OCI-LY7 (cell line): ENCODE measurements around the gene TEAD2.

ENCODE experiments used
- EZH2phosphoT487 ChIP-seq: fragments of 200-600 bp; sonication (generic); IDR thresholded peaks from 2 replicates; pipeline ENCODE4 v1.6.1; 2018; ENCODE audit warnings: low read depth, borderline replicate concordance, mild to moderate bottlenecking, mixed run types, antibody characterized with exemption, low read length, moderate library complexity, mixed read lengths
- TF ChIP-seq, protein P1 (sequence below): fragments of 200-600 bp; sonication (generic); conservative IDR thresholded peaks from 2 replicates; pipeline ENCODE4 v1.5.1; 2014; ENCODE audit warnings: mild to moderate bottlenecking, antibody characterized with exemption, low read length, moderate library complexity, mixed read lengths

DNA sequence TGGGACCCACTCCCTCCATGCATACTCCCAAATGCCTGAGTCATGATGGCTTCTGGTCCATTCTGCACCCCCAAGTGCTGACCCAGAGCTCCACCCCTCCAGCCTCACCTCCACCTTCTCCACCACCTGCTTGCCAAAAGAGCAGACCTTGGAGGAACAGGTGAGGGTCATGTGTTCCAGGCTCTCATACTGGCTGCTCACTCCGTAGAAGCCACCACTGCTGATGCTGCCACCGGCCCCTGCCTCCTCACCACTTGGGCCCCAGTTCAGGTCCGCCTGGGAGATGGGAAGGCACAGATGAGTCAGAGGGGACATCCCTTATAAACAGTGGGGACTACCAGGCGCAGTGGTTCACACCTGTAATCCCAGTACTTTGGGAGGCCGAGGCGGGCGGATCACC, 19.1 kb downstream of the TEAD2 start:
- TF ChIP-seq, protein P1, sequence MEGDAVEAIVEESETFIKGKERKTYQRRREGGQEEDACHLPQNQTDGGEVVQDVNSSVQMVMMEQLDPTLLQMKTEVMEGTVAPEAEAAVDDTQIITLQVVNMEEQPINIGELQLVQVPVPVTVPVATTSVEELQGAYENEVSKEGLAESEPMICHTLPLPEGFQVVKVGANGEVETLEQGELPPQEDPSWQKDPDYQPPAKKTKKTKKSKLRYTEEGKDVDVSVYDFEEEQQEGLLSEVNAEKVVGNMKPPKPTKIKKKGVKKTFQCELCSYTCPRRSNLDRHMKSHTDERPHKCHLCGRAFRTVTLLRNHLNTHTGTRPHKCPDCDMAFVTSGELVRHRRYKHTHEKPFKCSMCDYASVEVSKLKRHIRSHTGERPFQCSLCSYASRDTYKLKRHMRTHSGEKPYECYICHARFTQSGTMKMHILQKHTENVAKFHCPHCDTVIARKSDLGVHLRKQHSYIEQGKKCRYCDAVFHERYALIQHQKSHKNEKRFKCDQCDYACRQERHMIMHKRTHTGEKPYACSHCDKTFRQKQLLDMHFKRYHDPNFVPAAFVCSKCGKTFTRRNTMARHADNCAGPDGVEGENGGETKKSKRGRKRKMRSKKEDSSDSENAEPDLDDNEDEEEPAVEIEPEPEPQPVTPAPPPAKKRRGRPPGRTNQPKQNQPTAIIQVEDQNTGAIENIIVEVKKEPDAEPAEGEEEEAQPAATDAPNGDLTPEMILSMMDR: no peak
- no peak for TF ChIP-seq EZH2phosphoT487
